GM12892 (cell line): ENCODE data around the gene LCOR.

Experiments
- POLR2A ChIP-seq: IDR thresholded peaks from 2 replicates; pipeline ENCODE4 v1.6.1; 2011; ENCODE audit warnings: low read depth, low read length, control low read depth
- POLR2AphosphoS5 ChIP-seq: IDR thresholded peaks from 2 replicates; pipeline ENCODE4 v1.6.1; 2011; ENCODE audit warnings: low read depth, low read length, control low read depth
- TAF1 ChIP-seq: IDR thresholded peaks from 2 replicates; pipeline ENCODE4 v1.6.1; 2011; ENCODE audit warnings: low read depth, mild to moderate bottlenecking, control low read depth, low read length, borderline replicate concordance

- no peak for TF ChIP-seq POLR2A
- no peak for TF ChIP-seq POLR2AphosphoS5
- TF ChIP-seq TAF1, result no peak
Observed at GRCh38 chr10:97007417-97007816, 175.3 kb downstream of the LCOR start.
